KOPT-K1 (cell line): ENCODE data around the gene DDC.
"Not testable (repeated sequence)": the region's sequence is repeated elsewhere in the genome, so short reads cannot be mapped to it uniquely, and the experiment has no call there.

ENCODE experiments used
- H3K27ac ChIP-seq: fragments of 200-600 bp; sonication (generic); 2 replicates; pipeline ENCODE4 v1.5.1; 2016; ENCODE audit warnings: antibody characterized with exemption, mild to moderate bottlenecking, low read depth, low read length; ENCODE audit not compliant: poor library complexity, severe bottlenecking
- H3K36me3 ChIP-seq: fragments of 200-600 bp; sonication (generic); 2 replicates; pipeline ENCODE4 v1.5.1; 2017; ENCODE audit warnings: antibody characterized with exemption, mild to moderate bottlenecking, low read length, moderate library complexity; ENCODE audit not compliant: insufficient read depth
- H3K9me3 ChIP-seq: fragments of 200-600 bp; sonication (generic); 2 replicates; pipeline ENCODE4 v1.5.1; 2017; ENCODE audit warnings: antibody characterized with exemption, low read length, mild to moderate bottlenecking; ENCODE audit not compliant: insufficient read depth, poor library complexity, severe bottlenecking

DDC gene

GRCh38 chr7:50552139-50552538 lies 13.1 kb downstream of the DDC start:
- H3K9me3 ChIP-seq, result no peaks in the 10 kb centered on the region
- no peak overlapping the region for H3K27ac ChIP-seq
- no peaks in the 10 kb centered on the region for H3K36me3 ChIP-seq

GRCh38 chr7:50545613-50546012 lies 19.6 kb downstream of the DDC start:
- H3K9me3 ChIP-seq, H3K27ac ChIP-seq, H3K36me3 ChIP-seq: not testable (repeated sequence)

DNA sequence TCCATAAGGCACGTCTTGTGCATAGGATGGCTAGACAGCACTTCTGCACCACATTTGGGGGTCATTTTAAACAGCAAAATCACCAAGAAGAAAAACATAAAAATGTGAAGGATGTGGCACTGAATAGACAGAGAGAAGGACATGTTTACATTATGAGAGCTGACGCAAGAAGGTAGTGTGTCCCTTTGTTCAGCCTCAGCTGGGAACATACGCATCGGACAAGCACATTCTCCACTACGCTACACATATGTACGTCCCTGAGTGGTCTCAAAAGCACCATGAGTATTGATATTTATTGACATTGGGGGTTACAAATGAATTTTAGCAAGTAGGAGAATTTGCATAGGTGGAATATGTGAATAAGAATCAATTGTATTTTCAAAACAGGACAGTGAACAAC lies 20.2 kb downstream of the DDC start:
- no peak overlapping the region for H3K27ac ChIP-seq
- H3K36me3 ChIP-seq, result no peaks in the 10 kb centered on the region
- H3K9me3 ChIP-seq, result no peaks in the 10 kb centered on the region

- H3K36me3 ChIP-seq, result no peaks in the 10 kb centered on the region
- H3K27ac ChIP-seq, result no peak overlapping the region
These were observed 21.3 kb downstream of the DDC start for GRCh38 chr7:50543776-50544442.

GRCh38 chr7:50542132-50542531 lies 23.1 kb downstream of the DDC start:
- Histone ChIP-seq H3K27ac (no peak overlapping the region), H3K36me3 (no peaks in the 10 kb centered on the region), H3K9me3 (no peaks in the 10 kb centered on the region)

More at GRCh38 chr7:50543776-50544442, 21.3 kb downstream of the DDC start:
- no peaks in the 10 kb centered on the region for H3K9me3 ChIP-seq

DNA sequence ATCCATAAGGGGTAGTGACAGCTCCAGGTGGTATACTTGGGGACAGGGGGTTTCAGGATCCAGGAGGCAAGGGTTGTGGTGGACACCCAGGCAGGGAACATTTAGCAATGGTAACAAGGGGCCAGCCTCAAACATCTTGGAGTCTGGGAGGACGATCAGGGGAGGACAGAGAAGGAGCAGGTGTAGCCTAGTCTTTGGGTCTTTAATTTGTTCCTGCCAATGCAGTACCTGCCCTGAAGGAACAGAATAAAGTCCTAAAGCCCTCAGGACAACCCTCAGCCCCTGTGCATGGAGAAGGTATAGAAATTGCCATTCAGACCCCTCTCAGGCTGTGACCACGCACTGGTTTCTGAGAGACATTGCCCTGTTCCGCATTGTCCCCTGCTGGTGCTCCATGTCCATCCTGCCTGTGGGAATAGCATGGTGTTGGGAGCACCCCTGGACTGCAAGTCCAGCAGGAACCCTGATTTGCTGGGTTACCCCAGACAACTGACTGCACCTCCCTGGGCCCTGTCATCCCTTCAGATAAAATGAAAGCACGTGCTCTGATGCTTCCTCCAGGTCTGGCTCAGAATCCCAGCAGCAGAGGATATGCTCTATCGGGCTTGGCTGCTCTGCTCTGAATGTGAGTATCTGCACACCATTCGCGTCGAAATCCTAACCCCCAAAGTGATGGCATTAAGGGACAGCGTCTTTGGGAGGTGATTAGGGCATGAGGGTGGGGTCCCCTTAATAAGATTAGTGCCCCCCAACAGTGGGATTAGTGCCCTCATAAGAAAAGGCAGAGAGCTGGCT lies 24.2 kb downstream of the DDC start:
- Histone ChIP-seq H3K9me3 (no peaks in the 10 kb centered on the region), H3K36me3 (no peaks in the 10 kb centered on the region), H3K27ac (no peak overlapping the region)

- H3K27ac ChIP-seq, result no peak overlapping the region
- no peaks in the 10 kb centered on the region for H3K9me3 ChIP-seq
- no peaks in the 10 kb centered on the region for H3K36me3 ChIP-seq
These were observed 25.5 kb downstream of the DDC start for GRCh38 chr7:50539725-50540124.

- Histone ChIP-seq H3K36me3 (no peaks in the 10 kb centered on the region), H3K9me3 (no peaks in the 10 kb centered on the region), H3K27ac (no peak overlapping the region)
These were observed 26.7 kb downstream of the DDC start for GRCh38 chr7:50538478-50538877.

DNA sequence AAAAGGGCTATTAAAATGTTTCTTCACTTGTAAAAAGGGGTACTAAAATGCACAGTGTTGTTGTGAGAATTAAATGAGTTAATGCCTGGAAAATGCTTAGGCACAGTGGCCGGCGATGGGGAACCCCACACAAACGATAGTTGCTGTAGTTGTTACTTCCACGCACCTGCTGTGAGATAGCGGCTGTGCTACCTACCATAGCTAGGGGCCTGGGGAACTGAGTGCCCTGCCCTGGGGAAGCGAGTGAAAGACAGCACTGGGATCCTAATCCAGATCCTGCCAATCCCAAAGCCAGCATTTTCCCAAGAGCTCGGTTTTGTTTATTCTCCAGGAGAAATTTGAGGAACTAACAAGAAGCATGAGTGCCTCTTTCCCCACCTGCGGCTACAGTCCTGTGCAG lies 27.8 kb downstream of the DDC start:
- Histone ChIP-seq H3K27ac (no peak overlapping the region), H3K36me3 (no peaks in the 10 kb centered on the region), H3K9me3 (no peaks in the 10 kb centered on the region)

- H3K36me3 ChIP-seq, H3K9me3 ChIP-seq, H3K27ac ChIP-seq: not testable (repeated sequence)
These were observed 29.9 kb downstream of the DDC start for GRCh38 chr7:50535291-50535711.

DNA sequence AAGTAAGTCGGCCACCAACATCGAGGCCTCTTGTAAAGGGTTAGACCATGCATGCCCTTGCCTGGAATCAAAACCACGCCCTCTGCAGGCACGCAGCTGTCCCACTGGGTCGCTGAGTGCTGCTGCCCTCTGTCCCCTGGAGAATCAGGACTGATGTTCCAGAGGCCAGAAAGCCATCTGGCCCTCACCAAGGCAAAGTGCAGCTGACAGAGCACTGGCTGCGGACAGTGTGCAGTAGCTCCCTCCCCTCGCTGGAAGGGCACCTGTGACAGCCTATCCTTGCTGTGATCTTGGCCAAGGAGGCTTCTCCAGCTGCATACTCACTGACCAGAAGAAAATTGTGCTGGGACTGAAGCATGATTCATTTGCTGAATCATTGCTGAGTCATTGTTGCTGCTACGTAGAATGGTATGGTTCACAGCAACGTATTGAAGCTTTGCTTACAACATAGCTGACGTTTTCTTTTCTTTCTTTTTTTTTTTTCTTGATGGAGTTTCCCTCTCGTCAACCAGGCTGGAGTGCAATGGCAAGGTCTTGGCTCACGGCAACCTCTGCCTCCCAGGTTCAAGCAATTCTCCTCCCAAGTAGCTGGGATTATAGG lies 30.4 kb downstream of the DDC start:
- Histone ChIP-seq H3K9me3 (no peaks in the 10 kb centered on the region), H3K27ac (no peak overlapping the region), H3K36me3 (no peaks in the 10 kb centered on the region)

GRCh38 chr7:50533866-50534265 lies 31.3 kb downstream of the DDC start:
- H3K36me3 ChIP-seq, result no peaks in the 10 kb centered on the region
- H3K27ac ChIP-seq, result no peak overlapping the region
- H3K9me3 ChIP-seq, result no peaks in the 10 kb centered on the region

- H3K36me3 ChIP-seq, result no peaks in the 10 kb centered on the region
- H3K9me3 ChIP-seq, result no peaks in the 10 kb centered on the region
- no peak overlapping the region for H3K27ac ChIP-seq
These were observed 33.3 kb downstream of the DDC start for GRCh38 chr7:50531928-50532327.

DNA sequence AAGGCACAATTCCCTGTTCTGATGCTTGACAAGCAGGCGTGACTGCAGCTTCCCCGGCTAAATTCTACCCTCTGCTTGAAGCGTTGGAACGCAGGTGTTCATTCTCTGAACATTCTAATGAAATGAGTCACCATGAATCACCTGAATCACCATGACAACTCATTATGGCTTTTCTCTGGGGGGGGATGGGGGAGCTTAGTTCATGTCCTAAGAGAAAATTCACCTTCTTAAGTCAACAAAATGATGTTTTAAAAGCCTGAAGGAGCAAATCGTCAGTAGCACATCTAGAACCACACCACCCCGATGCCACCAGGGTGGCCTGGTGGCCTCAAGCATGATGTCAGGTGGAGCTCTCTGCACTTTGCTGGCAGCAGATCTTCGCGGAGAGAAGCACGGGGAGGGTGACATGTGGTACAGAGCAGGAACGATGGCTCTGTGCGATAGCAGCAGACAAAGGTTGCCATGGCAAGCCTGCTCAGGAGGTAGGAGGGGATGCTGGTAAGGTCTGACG lies 33.7 kb downstream of the DDC start:
- Histone ChIP-seq H3K9me3 (no peaks in the 10 kb centered on the region), H3K27ac (no peak overlapping the region), H3K36me3 (no peaks in the 10 kb centered on the region)

DNA sequence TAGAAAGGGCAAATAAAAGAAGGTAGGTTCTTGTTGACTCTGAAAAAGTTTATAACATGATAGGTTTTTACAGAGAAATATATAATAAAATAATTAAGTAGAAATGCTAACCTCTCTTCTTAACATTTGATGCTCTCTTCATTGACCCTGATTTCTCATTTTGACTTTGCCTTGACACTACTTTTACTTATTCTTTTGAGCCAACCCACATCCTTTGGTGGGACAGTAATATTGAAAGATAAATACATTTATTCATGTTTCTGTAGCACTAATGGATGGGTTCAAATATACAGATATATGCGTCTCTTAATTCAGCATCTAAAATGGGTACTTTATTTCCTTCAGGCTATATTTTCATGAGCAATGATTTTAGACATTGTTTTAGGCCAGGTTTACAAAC lies 34.4 kb downstream of the DDC start:
- Histone ChIP-seq H3K27ac (no peak overlapping the region), H3K36me3 (no peaks in the 10 kb centered on the region), H3K9me3 (no peaks in the 10 kb centered on the region)
